Neural cell (in vitro differentiated cells): ENCODE data around the gene RTN4R. TPM values are rescaled to one million over a fixed set of nuclear protein-coding genes. Genes with fewer than 3 reads are reported as not detected.

Source experiments
- H2AFZ ChIP-seq: fragments of 200-600, 300-800 bp; sonication (generic), shearing (Covaris generic); 2 replicates; pipeline ENCODE4 v1.6.0; 2014; ENCODE audit warnings: low read depth, mild to moderate bottlenecking, antibody characterized with exemption, low read length, moderate library complexity
- H3F3A ChIP-seq: fragments of 200-600 bp; shearing (Covaris generic); 2 replicates; pipeline ENCODE4 v1.6.1; 2016; ENCODE audit warnings: mild to moderate bottlenecking, moderate library complexity, mixed read lengths, antibody characterized with exemption, low read length; ENCODE audit not compliant: insufficient read depth, poor library complexity, severe bottlenecking
- H3K27ac ChIP-seq: fragments of 200-600, 300-800 bp; sonication (generic), shearing (Covaris generic); 2 replicates; pipeline ENCODE4 v1.5.1; 2014; ENCODE audit warnings: mild to moderate bottlenecking, low read length, moderate library complexity
- H3K27me3 ChIP-seq: fragments of 300-800, 200-600 bp; sonication (generic), shearing (Covaris generic); 2 replicates; pipeline ENCODE4 v1.6.0; 2014; ENCODE audit warnings: mild to moderate bottlenecking, low read depth, low read length, moderate library complexity; ENCODE audit not compliant: insufficient read depth
- H3K36me3 ChIP-seq: fragments of 300-800, 200-600 bp; sonication (generic), shearing (Covaris generic); 2 replicates; pipeline ENCODE4 v1.5.1; 2014; ENCODE audit warnings: mild to moderate bottlenecking, antibody characterized with exemption, low read length, moderate library complexity; ENCODE audit not compliant: insufficient read depth
- H3K4me2 ChIP-seq: fragments of 300-800, 200-600 bp; sonication (generic), shearing (Covaris generic); 2 replicates; pipeline ENCODE4 v1.6.0; 2014; ENCODE audit warnings: mild to moderate bottlenecking, low read length
- H3K4me3 ChIP-seq: fragments of 300-800, 200-600 bp; sonication (generic), shearing (Covaris generic); 2 replicates; pipeline ENCODE4 v1.5.1; 2014; ENCODE audit warnings: mild to moderate bottlenecking, low read length, moderate library complexity
- H3K79me2 ChIP-seq: fragments of 200-600 bp; shearing (Covaris generic); replicated peaks from 2 replicates; pipeline ENCODE4 v1.6.0; 2014; ENCODE audit warnings: mild to moderate bottlenecking, low read length, moderate library complexity; ENCODE audit not compliant: insufficient read depth
- H3K9ac ChIP-seq: fragments of 300-800, 200-600 bp; sonication (generic), shearing (Covaris generic); 2 replicates; pipeline ENCODE4 v1.6.1; 2016; ENCODE audit warnings: mild to moderate bottlenecking, low read length, mixed read lengths
- H3K9me2 ChIP-seq: fragments of 200-600 bp; shearing (Covaris generic); 2 replicates; pipeline ENCODE4 v1.6.1; 2016; ENCODE audit warnings: mild to moderate bottlenecking, low read length, mixed read lengths; ENCODE audit not compliant: insufficient read depth
- H3K9me3 ChIP-seq: fragments of 200-600, 300-800 bp; sonication (generic), shearing (Covaris generic); 2 replicates; pipeline ENCODE4 v1.6.1; 2016; ENCODE audit warnings: mild to moderate bottlenecking, mixed run types, low read length, moderate library complexity, mixed read lengths
- H4K20me1 ChIP-seq: fragments of 200-600 bp; shearing (Covaris generic); 2 replicates; pipeline ENCODE4 v1.6.1; 2016; ENCODE audit warnings: mild to moderate bottlenecking, mixed run types; ENCODE audit not compliant: insufficient read depth
- CTCF ChIP-seq: fragments of 450-650 bp; IDR thresholded peaks from 2 replicates; pipeline ENCODE4 v1.5.1; 2014; ENCODE audit warnings: antibody characterized with exemption, mild to moderate bottlenecking, moderate library complexity; ENCODE audit not compliant: poor library complexity, severe bottlenecking
- EP300 ChIP-seq: fragments of 450-650 bp; conservative IDR thresholded peaks from 2 replicates; pipeline ENCODE4 v1.6.1; 2014; ENCODE audit warnings: antibody characterized with exemption, mild to moderate bottlenecking, moderate library complexity; ENCODE audit not compliant: poor library complexity, severe bottlenecking
- EZH2 ChIP-seq: fragments of 200-600, 300-800 bp; shearing (Covaris generic), sonication (generic); IDR thresholded peaks from 2 replicates; pipeline ENCODE4 v1.6.1; 2014; ENCODE audit warnings: antibody characterized with exemption, low read length, borderline replicate concordance, mild to moderate bottlenecking; ENCODE audit not compliant: insufficient read depth, poor library complexity, severe bottlenecking
- MXI1 ChIP-seq: fragments of 450-650 bp; conservative IDR thresholded peaks from 2 replicates; pipeline ENCODE4 v1.6.1; 2014; ENCODE audit warnings: antibody characterized with exemption, mild to moderate bottlenecking; ENCODE audit not compliant: poor library complexity, severe bottlenecking
- POLR2AphosphoS5 ChIP-seq: IDR thresholded peaks from 2 replicates; pipeline ENCODE4 v1.6.1; 2012
- RAD21 ChIP-seq: fragments of 450-650 bp; conservative IDR thresholded peaks from 2 replicates; pipeline ENCODE4 v1.6.1; 2014; ENCODE audit warnings: antibody characterized with exemption, mild to moderate bottlenecking, moderate library complexity
- REST ChIP-seq: IDR thresholded peaks from 2 replicates; pipeline ENCODE4 v1.6.1; 2012; ENCODE audit warnings: borderline replicate concordance
- SMC3 ChIP-seq: fragments of 450-650 bp; conservative IDR thresholded peaks from 2 replicates; pipeline ENCODE4 v1.6.1; 2014; ENCODE audit warnings: antibody characterized with exemption, mild to moderate bottlenecking, moderate library complexity; ENCODE audit not compliant: poor library complexity
- TAF1 ChIP-seq: IDR thresholded peaks from 2 replicates; pipeline ENCODE4 v1.6.1; 2012; ENCODE audit warnings: low read depth
- polyA plus RNA-seq: library from polyadenylated mRNA; depleted of rRNA; stranded (reverse); fragments of >200 nt; gene quantifications from 2 replicates; pipeline ENCODE4 v1.2.3, GENCODE V29; 2014

RTN4R gene
- polyA plus RNA-seq, 1 donor from 2014 or later = 13.6 TPM

- no peaks in the 10 kb centered on the region for H3K27me3 ChIP-seq
- H4K20me1 ChIP-seq = no peaks in the 10 kb centered on the region
- H3K79me2 ChIP-seq = no peaks in the 10 kb centered on the region
- H3K9me2 ChIP-seq = no peaks in the 10 kb centered on the region
- H2AFZ ChIP-seq = no peak overlapping the region
- H3K9ac ChIP-seq = no peak overlapping the region
- H3F3A ChIP-seq = no peaks in the 10 kb centered on the region
- TF ChIP-seq SMC3 (no peak), POLR2AphosphoS5 (no peak), MXI1 (no peak), CTCF (no peak), EP300 (no peak), REST (no peak), RAD21 (no peak), EZH2 (no peak), TAF1 (no peak)
- no peak overlapping the region for H3K4me2 ChIP-seq
- no peaks in the 10 kb centered on the region for H3K9me3 ChIP-seq
- no peak overlapping the region for H3K27ac ChIP-seq
- no peaks in the 10 kb centered on the region for H3K36me3 ChIP-seq
- no peak overlapping the region for H3K4me3 ChIP-seq
Measured at GRCh38 chr22:20256551-20257211, 11.4 kb downstream of the RTN4R start.

GRCh38 chr22:20256027-20256426 is 12.1 kb downstream of the RTN4R start:
- no peak overlapping the region for H3K27ac ChIP-seq
- H3K36me3 ChIP-seq = no peaks in the 10 kb centered on the region
- no peak overlapping the region for H3K9ac ChIP-seq
- H2AFZ ChIP-seq = no peak overlapping the region
- H3K79me2 ChIP-seq = no peaks in the 10 kb centered on the region
- H3K9me2 ChIP-seq = no peaks in the 10 kb centered on the region
- no peaks in the 10 kb centered on the region for H3F3A ChIP-seq
- H3K27me3 ChIP-seq = no peaks in the 10 kb centered on the region
- no peaks in the 10 kb centered on the region for H4K20me1 ChIP-seq
- no peaks in the 10 kb centered on the region for H3K9me3 ChIP-seq
- no peak overlapping the region for H3K4me3 ChIP-seq
- TF ChIP-seq EZH2 (no peak), SMC3 (no peak), REST (no peak), TAF1 (no peak), POLR2AphosphoS5 (no peak), EP300 (no peak), MXI1 (no peak), CTCF (no peak), RAD21 (no peak)
- no peak overlapping the region for H3K4me2 ChIP-seq
